ENCODE measurements around the gene IER3. TPM values are rescaled to one million over a fixed set of nuclear protein-coding genes. Genes with fewer than 3 reads are reported as not detected.

Gene IER3
- total and polyA plus RNA-seq, 9 of the 15 experiments (the other 6 are each of a cell fraction or from before 2014, with no cell fraction given) = 1.5 to 30.0 (median 11.5) TPM

- TF ChIP-seq, protein P1, sequence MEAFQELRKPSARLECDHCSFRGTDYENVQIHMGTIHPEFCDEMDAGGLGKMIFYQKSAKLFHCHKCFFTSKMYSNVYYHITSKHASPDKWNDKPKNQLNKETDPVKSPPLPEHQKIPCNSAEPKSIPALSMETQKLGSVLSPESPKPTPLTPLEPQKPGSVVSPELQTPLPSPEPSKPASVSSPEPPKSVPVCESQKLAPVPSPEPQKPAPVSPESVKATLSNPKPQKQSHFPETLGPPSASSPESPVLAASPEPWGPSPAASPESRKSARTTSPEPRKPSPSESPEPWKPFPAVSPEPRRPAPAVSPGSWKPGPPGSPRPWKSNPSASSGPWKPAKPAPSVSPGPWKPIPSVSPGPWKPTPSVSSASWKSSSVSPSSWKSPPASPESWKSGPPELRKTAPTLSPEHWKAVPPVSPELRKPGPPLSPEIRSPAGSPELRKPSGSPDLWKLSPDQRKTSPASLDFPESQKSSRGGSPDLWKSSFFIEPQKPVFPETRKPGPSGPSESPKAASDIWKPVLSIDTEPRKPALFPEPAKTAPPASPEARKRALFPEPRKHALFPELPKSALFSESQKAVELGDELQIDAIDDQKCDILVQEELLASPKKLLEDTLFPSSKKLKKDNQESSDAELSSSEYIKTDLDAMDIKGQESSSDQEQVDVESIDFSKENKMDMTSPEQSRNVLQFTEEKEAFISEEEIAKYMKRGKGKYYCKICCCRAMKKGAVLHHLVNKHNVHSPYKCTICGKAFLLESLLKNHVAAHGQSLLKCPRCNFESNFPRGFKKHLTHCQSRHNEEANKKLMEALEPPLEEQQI (IDR thresholded peaks at IDR 0.05) = no peak
- TF ChIP-seq, protein P2, sequence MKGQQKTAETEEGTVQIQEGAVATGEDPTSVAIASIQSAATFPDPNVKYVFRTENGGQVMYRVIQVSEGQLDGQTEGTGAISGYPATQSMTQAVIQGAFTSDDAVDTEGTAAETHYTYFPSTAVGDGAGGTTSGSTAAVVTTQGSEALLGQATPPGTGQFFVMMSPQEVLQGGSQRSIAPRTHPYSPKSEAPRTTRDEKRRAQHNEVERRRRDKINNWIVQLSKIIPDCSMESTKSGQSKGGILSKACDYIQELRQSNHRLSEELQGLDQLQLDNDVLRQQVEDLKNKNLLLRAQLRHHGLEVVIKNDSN (CRISPR knock-in tag; IDR thresholded peaks at IDR 0.05) = no peak
- no peak for TF ChIP-seq MCM3 (IDR thresholded peaks at IDR 0.05)
- no peak for TF ChIP-seq ZNF384 (IDR thresholded peaks at IDR 0.05; ENCODE audit: low read depth, low read length)
- TF ChIP-seq FOXJ3 (CRISPR knock-in tag; IDR thresholded peaks at IDR 0.05) = no peak
- no peak for TF ChIP-seq SMAD3 (CRISPR knock-in tag; conservative IDR thresholded peaks at IDR 0.05)
- no peak for TF ChIP-seq CBFB (CRISPR knock-in tag; IDR thresholded peaks at IDR 0.05)
- no peak for TF ChIP-seq CBX1 (IDR thresholded peaks at IDR 0.05; ENCODE audit: low read depth)
- no peak for TF ChIP-seq NR1H2 (CRISPR knock-in tag; IDR thresholded peaks at IDR 0.05)
- TF ChIP-seq KLF1 (tag; IDR thresholded peaks at IDR 0.05) = no peak
- no peak for TF ChIP-seq MAFG (tag; conservative IDR thresholded peaks at IDR 0.05)
- peak; percentile 86; the same call in 1 of the 2 replicates for TF ChIP-seq HDGF (IDR thresholded peaks at IDR 0.05)
- TF ChIP-seq, protein P3, sequence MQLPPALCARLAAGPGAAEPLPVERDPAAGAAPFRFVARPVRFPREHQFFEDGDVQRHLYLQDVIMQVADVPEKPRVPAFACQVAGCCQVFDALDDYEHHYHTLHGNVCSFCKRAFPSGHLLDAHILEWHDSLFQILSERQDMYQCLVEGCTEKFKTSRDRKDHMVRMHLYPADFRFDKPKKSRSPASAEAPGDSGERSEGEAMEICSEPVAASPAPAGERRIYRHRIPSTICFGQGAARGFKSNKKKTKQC (CRISPR knock-in tag; IDR thresholded peaks at IDR 0.05) = no peak
- TF ChIP-seq EWSR1 (IDR thresholded peaks at IDR 0.05; ENCODE audit: borderline replicate concordance, low read depth, partially characterized antibody) = no peak
- no peak for TF ChIP-seq ESRRB (CRISPR knock-in tag; IDR thresholded peaks at IDR 0.05; ENCODE audit: borderline replicate concordance)
- TF ChIP-seq NONO (IDR thresholded peaks at IDR 0.05; ENCODE audit: low read depth in 2 of 2, low read length in 1 of 2) = no peak
- no peak for TF ChIP-seq WHSC1 (IDR thresholded peaks at IDR 0.05; ENCODE audit: low read length)
- no peak for TF ChIP-seq ZMIZ1 (IDR thresholded peaks at IDR 0.05; ENCODE audit: low read depth in 2 of 2, low read length in 2 of 2)
- TF ChIP-seq RBFOX2 (IDR thresholded peaks at IDR 0.05; ENCODE audit: low read depth, low read length) = no peak
- TF ChIP-seq ZNF707 (CRISPR knock-in tag; conservative IDR thresholded peaks at IDR 0.05) = no peak
- TF ChIP-seq ZNF395 (CRISPR knock-in tag; IDR thresholded peaks at IDR 0.05) = no peak
Observed at GRCh38 chr6:30741789-30742315, 2.5 kb downstream of the IER3 start (continued).
